GM23338 (cell line): ENCODE data around the gene LPA. TPM values are rescaled to one million over a fixed set of nuclear protein-coding genes. Genes with fewer than 3 reads are reported as not detected.
"Not testable (repeated sequence)": the region's sequence is repeated elsewhere in the genome, so short reads cannot be mapped to it uniquely, and the experiment has no call there.

ENCODE experiments used
- ATAC-seq: fragments of 200-7000 bp; cut with Tn5 transposase; 3 replicates; pipeline ENCODE4 v1.9.1; 2020
- DNase-seq: peaks from one replicate; pipeline ENCODE4 v3.0.0-alpha.2; 2015; ENCODE audit warnings: low spot score
- H2AFZ ChIP-seq: fragments of 200-600 bp; sonication (generic); 2 replicates; pipeline ENCODE4 v1.8.0; 2016; ENCODE audit warnings: antibody characterized with exemption, mild to moderate bottlenecking, moderate library complexity
- H3F3A ChIP-seq: fragments of 200-600 bp; sonication (generic); replicated peaks from 2 replicates; pipeline ENCODE4 v1.8.0; 2017; ENCODE audit warnings: antibody characterized with exemption, mixed run types, low read depth
- H3K27ac ChIP-seq: fragments of 200-600 bp; sonication (generic); 2 replicates; pipeline ENCODE4 v1.6.1; 2016; ENCODE audit warnings: low read depth
- H3K27me3 ChIP-seq: fragments of 200-600 bp; sonication (generic); 2 replicates; pipeline ENCODE4 v1.8.0; 2016; ENCODE audit warnings: mild to moderate bottlenecking, mixed run types, moderate library complexity; ENCODE audit not compliant: insufficient read depth
- H3K36me3 ChIP-seq: fragments of 200-600 bp; sonication (generic); 2 replicates; pipeline ENCODE4 v1.8.0; 2016; ENCODE audit warnings: mild to moderate bottlenecking; ENCODE audit not compliant: insufficient read depth
- H3K4me1 ChIP-seq: fragments of 200-600 bp; sonication (generic); 2 replicates; pipeline ENCODE4 v1.8.0; 2016; ENCODE audit warnings: mild to moderate bottlenecking, moderate library complexity; ENCODE audit not compliant: insufficient read depth
- H3K4me2 ChIP-seq: fragments of 200-600 bp; sonication (generic); 2 replicates; pipeline ENCODE4 v1.7.1; 2017; ENCODE audit warnings: mixed run types
- H3K4me3 ChIP-seq: fragments of 200-600 bp; sonication (generic); 2 replicates; pipeline ENCODE4 v1.6.1; 2016; ENCODE audit warnings: mixed run types
- H3K79me2 ChIP-seq: fragments of 200-600 bp; sonication (generic); replicated peaks from 2 replicates; pipeline ENCODE4 v1.8.0; 2017; ENCODE audit warnings: mild to moderate bottlenecking; ENCODE audit not compliant: insufficient read depth
- H3K9me2 ChIP-seq: fragments of 200-600 bp; sonication (generic); 2 replicates; pipeline ENCODE4 v1.8.0; 2017; ENCODE audit not compliant: insufficient read depth
- H4K20me1 ChIP-seq: fragments of 200-600 bp; sonication (generic); replicated peaks from 2 replicates; pipeline ENCODE4 v1.8.0; 2017; ENCODE audit warnings: mild to moderate bottlenecking; ENCODE audit not compliant: insufficient read depth
- H3K27ac Mint-ChIP-seq: 2 replicates; pipeline ENCODE4 v1.8.0; 2020; ENCODE audit warnings: inconsistent platforms, mild to moderate bottlenecking, moderate library complexity, mixed read lengths
- H3K27me3 Mint-ChIP-seq: 3 replicates; pipeline ENCODE4 v1.8.0; 2022; ENCODE audit warnings: low read depth, mild to moderate bottlenecking, moderate library complexity, mixed read lengths, inconsistent platforms; ENCODE audit not compliant: insufficient read depth, poor library complexity
- H3K36me3 Mint-ChIP-seq: 3 replicates; pipeline ENCODE4 v1.8.0; 2021; ENCODE audit warnings: low read depth, mild to moderate bottlenecking, inconsistent platforms, moderate library complexity, mixed read lengths
- H3K4me1 Mint-ChIP-seq: 3 replicates; pipeline ENCODE4 v1.8.0; 2020; ENCODE audit warnings: mild to moderate bottlenecking, inconsistent platforms, mixed read lengths
- H3K4me3 Mint-ChIP-seq: 3 replicates; pipeline ENCODE4 v1.8.0; 2021; ENCODE audit warnings: moderate library complexity, mild to moderate bottlenecking, inconsistent platforms, mixed read lengths
- H3K9me3 Mint-ChIP-seq: 3 replicates; pipeline ENCODE4 v1.8.0; 2020; ENCODE audit warnings: moderate library complexity, mild to moderate bottlenecking, inconsistent platforms, mixed read lengths
- EZH2 ChIP-seq: fragments of 200-600 bp; sonication (generic); IDR thresholded peaks from one replicate; pipeline ENCODE4 v1.8.0; 2017; ENCODE audit warnings: antibody characterized with exemption, mild to moderate bottlenecking, low read depth; ENCODE audit not compliant: unreplicated experiment
- JUNB ChIP-seq: IDR thresholded peaks from one replicate; pipeline ENCODE4 v1.6.1; 2016; ENCODE audit warnings: antibody characterized with exemption; ENCODE audit not compliant: unreplicated experiment
- NANOG ChIP-seq: IDR thresholded peaks from 2 replicates; pipeline ENCODE4 v1.6.1; 2016; ENCODE audit warnings: antibody characterized with exemption, borderline replicate concordance
- POLR2AphosphoS5 ChIP-seq: IDR thresholded peaks from 2 replicates; pipeline ENCODE4 v1.6.1; 2016; ENCODE audit warnings: antibody characterized with exemption, low read depth
- STAT1 ChIP-seq: IDR thresholded peaks from one replicate; pipeline ENCODE4 v1.6.1; 2016; ENCODE audit warnings: antibody characterized with exemption; ENCODE audit not compliant: unreplicated experiment
- ZNF114 ChIP-seq: fragments of 250-450 bp; sonication (Bioruptor Pico); IDR thresholded peaks from 2 replicates; pipeline ENCODE4 v1.5.0; 2020; ENCODE audit warnings: mild to moderate bottlenecking, moderate library complexity
- polyA plus RNA-seq: library from polyadenylated mRNA; unstranded; fragments of >200 nt; fragmentation: Nextera tagmentation; extraction: Ambion mirVana; gene quantifications from 2 replicates; pipeline ENCODE4 v1.2.1, GENCODE V29; 2016
- total RNA-seq: library from RNA; depleted of rRNA; stranded (reverse); fragments of >200 nt; shearing (Covaris generic); gene quantifications from 2 replicates; pipeline ENCODE4 v1.2.3, GENCODE V29; 2014
- TF ChIP-seq, protein P1 (sequence below): IDR thresholded peaks from 2 replicates; pipeline ENCODE4 v1.6.1; 2016; ENCODE audit warnings: antibody characterized with exemption
- TF ChIP-seq, protein P2 (sequence below): IDR thresholded peaks from one replicate; pipeline ENCODE4 v1.6.1; 2018; ENCODE audit warnings: antibody characterized with exemption; ENCODE audit not compliant: unreplicated experiment
- TF ChIP-seq, protein P3 (sequence below), 2 experiments: fragments of 200-600 bp in 1 of 2; sonication (generic) in 1 of 2; conservative IDR thresholded peaks; 2 replicates each; pipeline versions ENCODE4 v1.5.1 to v1.6.1; 2016 to 2017; ENCODE audit warnings: antibody characterized with exemption in 2 of 2, low read depth in 2 of 2, mild to moderate bottlenecking in 2 of 2, moderate library complexity in 1 of 2

Gene LPA
- total and polyA plus RNA-seq, 2 experiments from 2014 or later = 0.17 TPM; not detected in 1

DNA sequence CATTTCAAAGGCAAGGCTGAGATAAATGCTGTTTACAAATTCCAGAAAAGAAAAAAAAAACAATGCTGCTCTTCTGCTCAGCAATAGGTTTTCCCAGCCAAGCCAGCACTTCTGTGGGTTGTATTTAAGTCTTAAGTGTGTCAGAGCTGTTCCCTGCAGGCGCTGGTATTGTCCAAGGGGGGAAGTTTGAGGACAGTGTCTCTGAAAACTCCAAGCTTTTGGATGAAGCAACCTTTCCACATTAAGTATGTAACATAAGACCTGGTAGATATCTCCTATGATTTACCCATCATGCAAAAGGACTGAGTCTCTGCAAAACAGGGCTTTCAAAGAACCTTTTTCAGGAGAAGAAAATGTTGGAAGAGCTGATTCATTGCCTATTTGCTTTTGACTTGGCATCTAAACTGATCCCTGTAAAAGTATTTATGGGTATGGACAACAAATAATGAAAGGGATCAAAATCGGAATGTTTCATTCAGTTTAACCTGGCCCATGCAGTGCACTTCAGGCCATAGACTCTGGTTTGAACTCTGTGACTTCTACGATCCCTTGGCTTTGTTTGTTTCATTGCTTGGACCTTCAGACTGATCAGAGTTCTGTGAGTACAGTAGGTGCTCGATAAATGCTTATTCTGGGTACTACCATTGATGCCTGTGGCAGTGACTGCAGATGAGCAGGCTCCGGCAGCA lies 21.8 kb upstream of the LPA start (continued):
- TF ChIP-seq, protein P1, sequence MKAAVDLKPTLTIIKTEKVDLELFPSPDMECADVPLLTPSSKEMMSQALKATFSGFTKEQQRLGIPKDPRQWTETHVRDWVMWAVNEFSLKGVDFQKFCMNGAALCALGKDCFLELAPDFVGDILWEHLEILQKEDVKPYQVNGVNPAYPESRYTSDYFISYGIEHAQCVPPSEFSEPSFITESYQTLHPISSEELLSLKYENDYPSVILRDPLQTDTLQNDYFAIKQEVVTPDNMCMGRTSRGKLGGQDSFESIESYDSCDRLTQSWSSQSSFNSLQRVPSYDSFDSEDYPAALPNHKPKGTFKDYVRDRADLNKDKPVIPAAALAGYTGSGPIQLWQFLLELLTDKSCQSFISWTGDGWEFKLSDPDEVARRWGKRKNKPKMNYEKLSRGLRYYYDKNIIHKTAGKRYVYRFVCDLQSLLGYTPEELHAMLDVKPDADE = no peak
- TF ChIP-seq, protein P2, sequence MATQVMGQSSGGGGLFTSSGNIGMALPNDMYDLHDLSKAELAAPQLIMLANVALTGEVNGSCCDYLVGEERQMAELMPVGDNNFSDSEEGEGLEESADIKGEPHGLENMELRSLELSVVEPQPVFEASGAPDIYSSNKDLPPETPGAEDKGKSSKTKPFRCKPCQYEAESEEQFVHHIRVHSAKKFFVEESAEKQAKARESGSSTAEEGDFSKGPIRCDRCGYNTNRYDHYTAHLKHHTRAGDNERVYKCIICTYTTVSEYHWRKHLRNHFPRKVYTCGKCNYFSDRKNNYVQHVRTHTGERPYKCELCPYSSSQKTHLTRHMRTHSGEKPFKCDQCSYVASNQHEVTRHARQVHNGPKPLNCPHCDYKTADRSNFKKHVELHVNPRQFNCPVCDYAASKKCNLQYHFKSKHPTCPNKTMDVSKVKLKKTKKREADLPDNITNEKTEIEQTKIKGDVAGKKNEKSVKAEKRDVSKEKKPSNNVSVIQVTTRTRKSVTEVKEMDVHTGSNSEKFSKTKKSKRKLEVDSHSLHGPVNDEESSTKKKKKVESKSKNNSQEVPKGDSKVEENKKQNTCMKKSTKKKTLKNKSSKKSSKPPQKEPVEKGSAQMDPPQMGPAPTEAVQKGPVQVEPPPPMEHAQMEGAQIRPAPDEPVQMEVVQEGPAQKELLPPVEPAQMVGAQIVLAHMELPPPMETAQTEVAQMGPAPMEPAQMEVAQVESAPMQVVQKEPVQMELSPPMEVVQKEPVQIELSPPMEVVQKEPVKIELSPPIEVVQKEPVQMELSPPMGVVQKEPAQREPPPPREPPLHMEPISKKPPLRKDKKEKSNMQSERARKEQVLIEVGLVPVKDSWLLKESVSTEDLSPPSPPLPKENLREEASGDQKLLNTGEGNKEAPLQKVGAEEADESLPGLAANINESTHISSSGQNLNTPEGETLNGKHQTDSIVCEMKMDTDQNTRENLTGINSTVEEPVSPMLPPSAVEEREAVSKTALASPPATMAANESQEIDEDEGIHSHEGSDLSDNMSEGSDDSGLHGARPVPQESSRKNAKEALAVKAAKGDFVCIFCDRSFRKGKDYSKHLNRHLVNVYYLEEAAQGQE = no peak
- TF ChIP-seq POLR2AphosphoS5 (no peak), JUNB (no peak), STAT1 (no peak), NANOG (no peak), ZNF114 (CRISPR knock-in tag) (no peak), EZH2 (no peak)

DNA sequence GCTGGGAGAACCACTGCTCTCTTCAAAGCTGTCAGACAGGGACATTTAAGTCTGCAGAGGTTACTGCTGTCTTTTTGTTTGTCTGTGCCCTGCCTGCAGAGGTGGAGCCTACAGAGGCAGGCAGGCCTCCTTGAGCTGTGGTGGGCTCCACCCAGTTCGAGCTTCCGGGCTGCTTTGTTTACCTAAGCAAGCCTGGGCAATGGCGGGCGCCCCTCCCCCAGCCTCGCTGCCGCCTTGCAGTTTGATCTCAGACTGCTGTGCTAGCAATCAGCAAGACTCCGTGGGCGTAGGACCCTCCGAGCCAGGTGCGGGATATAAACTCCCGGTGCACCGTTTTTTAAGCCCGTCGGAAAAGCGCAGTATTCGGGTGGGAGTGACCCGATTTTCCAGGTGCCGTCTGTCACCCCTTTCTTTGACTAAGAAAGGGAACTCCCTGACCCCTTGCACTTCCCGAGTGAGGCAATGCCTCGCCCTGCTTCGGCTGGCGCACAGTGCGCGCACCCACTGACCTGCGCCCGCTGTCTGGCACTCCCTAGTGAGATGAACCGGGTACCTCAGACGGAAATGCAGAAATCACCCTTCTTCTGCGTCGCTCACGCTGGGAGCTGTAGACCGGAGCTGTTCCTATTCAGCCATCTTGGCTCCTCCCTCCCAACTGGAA lies 21.2 kb upstream of the LPA start:
- not testable (repeated sequence) for H3K4me3 Mint-ChIP-seq, H3K9me2 ChIP-seq, H3F3A ChIP-seq, H3K4me3 ChIP-seq, H3K27me3 Mint-ChIP-seq, H3K4me1 Mint-ChIP-seq, H3K27ac Mint-ChIP-seq, H3K4me2 ChIP-seq, H3K27me3 ChIP-seq, H3K79me2 ChIP-seq, H4K20me1 ChIP-seq, DNase-seq, H3K4me1 ChIP-seq, ATAC-seq, H3K36me3 Mint-ChIP-seq, H3K36me3 ChIP-seq, H3K27ac ChIP-seq
- peaks cover 19% of the 10 kb centered on the region; the same call in 2 of the 3 replicates for H3K9me3 Mint-ChIP-seq
- peak overlapping the region; percentile 69 for H2AFZ ChIP-seq

DNA sequence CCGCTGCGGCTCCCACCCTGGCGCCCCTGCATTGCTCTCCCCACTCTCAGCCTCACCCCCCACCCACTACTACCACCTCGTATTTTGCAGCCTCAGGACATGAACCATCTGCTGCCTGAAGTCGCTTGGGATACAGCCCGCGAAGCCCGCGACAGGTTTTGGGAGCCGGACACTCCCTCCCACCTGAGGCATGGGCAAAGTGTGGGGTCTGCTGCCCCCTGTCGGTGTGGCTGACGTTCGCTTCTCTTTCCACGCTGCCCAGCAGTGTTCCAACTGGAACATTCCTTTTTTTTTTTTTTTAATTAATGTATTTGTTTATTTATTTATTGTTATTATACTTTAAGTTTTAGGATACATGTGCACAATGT lies 15.3 kb upstream of the LPA start:
- peak overlapping the region; percentile 73 for H3K4me3 Mint-ChIP-seq
- Histone ChIP-seq H3K4me3 (peak overlapping the region; percentile 66), H3K9me2 (no peaks in the 10 kb centered on the region), H3K27me3 (peaks cover 14% of the 10 kb centered on the region; the same call in 1 of the 2 replicates), H3K36me3 (no peaks in the 10 kb centered on the region), H3F3A (no peaks in the 10 kb centered on the region), H3K4me1 (no peaks in the 10 kb centered on the region), H4K20me1 (no peaks in the 10 kb centered on the region), H3K27ac (no peak overlapping the region), H2AFZ (peak overlapping the region; percentile 96), H3K4me2 (peak overlapping the region; percentile 86), H3K79me2 (no peaks in the 10 kb centered on the region)
- peaks cover 9% of the 10 kb centered on the region; the same call in 2 of the 3 replicates for H3K9me3 Mint-ChIP-seq
- peak; percentile 92 for ATAC-seq
- H3K27me3 Mint-ChIP-seq = peaks cover 12% of the 10 kb centered on the region
- H3K36me3 Mint-ChIP-seq = no peaks in the 10 kb centered on the region; the same call in 2 of the 3 replicates
- H3K4me1 Mint-ChIP-seq = no peaks in the 10 kb centered on the region
- peak; percentile 77 for DNase-seq
- no peak overlapping the region for H3K27ac Mint-ChIP-seq
- TF ChIP-seq, protein P3, sequence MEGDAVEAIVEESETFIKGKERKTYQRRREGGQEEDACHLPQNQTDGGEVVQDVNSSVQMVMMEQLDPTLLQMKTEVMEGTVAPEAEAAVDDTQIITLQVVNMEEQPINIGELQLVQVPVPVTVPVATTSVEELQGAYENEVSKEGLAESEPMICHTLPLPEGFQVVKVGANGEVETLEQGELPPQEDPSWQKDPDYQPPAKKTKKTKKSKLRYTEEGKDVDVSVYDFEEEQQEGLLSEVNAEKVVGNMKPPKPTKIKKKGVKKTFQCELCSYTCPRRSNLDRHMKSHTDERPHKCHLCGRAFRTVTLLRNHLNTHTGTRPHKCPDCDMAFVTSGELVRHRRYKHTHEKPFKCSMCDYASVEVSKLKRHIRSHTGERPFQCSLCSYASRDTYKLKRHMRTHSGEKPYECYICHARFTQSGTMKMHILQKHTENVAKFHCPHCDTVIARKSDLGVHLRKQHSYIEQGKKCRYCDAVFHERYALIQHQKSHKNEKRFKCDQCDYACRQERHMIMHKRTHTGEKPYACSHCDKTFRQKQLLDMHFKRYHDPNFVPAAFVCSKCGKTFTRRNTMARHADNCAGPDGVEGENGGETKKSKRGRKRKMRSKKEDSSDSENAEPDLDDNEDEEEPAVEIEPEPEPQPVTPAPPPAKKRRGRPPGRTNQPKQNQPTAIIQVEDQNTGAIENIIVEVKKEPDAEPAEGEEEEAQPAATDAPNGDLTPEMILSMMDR (conservative IDR thresholded peaks at IDR 0.05; ENCODE audit: low read depth in 2 of 2) = peak; percentile 67 to 87
